Naive thymus-derived CD8-positive, alpha-beta T cell (primary cell): Measurements from ENCODE around the gene PHPT1. TPM values are rescaled to one million over a fixed set of nuclear protein-coding genes. Genes with fewer than 3 reads are reported as not detected.
"Not testable (repeated sequence)": the region's sequence is repeated elsewhere in the genome, so short reads cannot be mapped to it uniquely, and the experiment has no call there.

ENCODE experiments used
- ATAC-seq, 2 donors: fragments of 150-1000 bp; cut with Tn5 transposase in 1 of 2; sonication (Bioruptor Pico), chemical (Tn5 transposase) in 1 of 2; 1 replicate in 1 of 2; 2 replicates in 1 of 2; pipeline ENCODE4 v1.10.0; 2021; ENCODE audit warnings: mild to moderate bottlenecking in 2 of 2, moderate library complexity in 2 of 2
- POLR2A ChIA-PET: fragments of 350-600 bp; sonication (Branson Sonifier 250); formaldehyde crosslinking; loops from one replicate; lab custom pipeline; 2021; ENCODE audit warnings: antibody characterized with exemption; lab: Charles Lee
- DNase-seq, 10 donors: peaks; one replicate each; pipeline versions ENCODE4 v3.0.0 to v3.0.0-alpha.2; 2020 to 2022
- H3K27ac Mint-ChIP-seq, 10 donors: one replicate each; pipeline ENCODE4 v1.8.0; 2020 to 2022; ENCODE audit warnings: mild to moderate bottlenecking in 10 of 10, mixed read lengths in 10 of 10, moderate library complexity in 4 of 10, inconsistent platforms in 1 of 10
- H3K27me3 Mint-ChIP-seq, 5 donors: one replicate each; pipeline ENCODE4 v1.8.0; 2021 to 2022; ENCODE audit warnings: mixed read lengths in 5 of 5
- H3K36me3 Mint-ChIP-seq, 3 donors: one replicate each; pipeline ENCODE4 v1.8.0; 2020 to 2022; ENCODE audit warnings: mixed read lengths in 3 of 3, mild to moderate bottlenecking in 2 of 3, inconsistent platforms in 1 of 3
- H3K4me1 Mint-ChIP-seq, 4 donors: one replicate each; pipeline ENCODE4 v1.8.0; 2021 to 2022; ENCODE audit warnings: mixed read lengths in 4 of 4
- H3K4me3 Mint-ChIP-seq, 10 donors: one replicate each; pipeline ENCODE4 v1.8.0; 2020 to 2022; ENCODE audit warnings: mild to moderate bottlenecking in 10 of 10, mixed read lengths in 10 of 10, moderate library complexity in 6 of 10, inconsistent platforms in 1 of 10
- H3K9me3 Mint-ChIP-seq, 9 donors: one replicate each; pipeline ENCODE4 v1.8.0; 2020 to 2022; ENCODE audit warnings: mixed read lengths in 9 of 9, mild to moderate bottlenecking in 3 of 9, inconsistent platforms in 1 of 9, moderate library complexity in 1 of 9
- polyA plus RNA-seq, 3 donors: library from polyadenylated mRNA; unstranded; fragments of 300-500 nt; fragmentation: Illumina TruSeq; gene quantifications; one replicate each; pipeline ENCODE4 v1.2.3, GENCODE V29; 2021
- total RNA-seq, 8 experiments: library from RNA in 2 of 8; stranded (reverse) in 2 of 8; gene quantifications; one replicate each; pipeline ENCODE4 v1.2.3 and lab custom pipeline; 2021 to 2026

The PHPT1 gene
- total and polyA plus RNA-seq, 5 experiments from 2014 or later, result 25.2 to 98.1 (median 82.6) TPM

GRCh38 chr9:136860933-136861873 lies 12.0 kb downstream of the PHPT1 start:
- H3K4me1 Mint-ChIP-seq, result peaks cover 4 to 22% (median 14%) of the 10 kb centered on the region in 4 donors
- H3K27ac Mint-ChIP-seq, result peak overlapping the region in 1 of 10 donors; percentile 8
- POLR2A ChIA-PET, result interaction anchor here (0.5 to 1.3 kb wide), 6 partner anchors 9 to 267 kb away, joined by 3 to 6 read pairs (median 3); partner anchors contain the start of gene TRAF2
- DNase-seq, result peak in 1 of 10 donors; percentile 55
- H3K9me3 Mint-ChIP-seq, result no peaks in the 10 kb centered on the region
- no peak overlapping the region for H3K4me3 Mint-ChIP-seq
- ATAC-seq, result no peak
- no peaks in the 10 kb centered on the region for H3K27me3 Mint-ChIP-seq
- peaks cover 0 to 26% (median 0%) of the 10 kb centered on the region in 3 donors for H3K36me3 Mint-ChIP-seq

GRCh38 chr9:136861874-136862457 lies 12.8 kb downstream of the PHPT1 start:
- Mint-ChIP-seq H3K9me3 (no peaks in the 10 kb centered on the region), H3K36me3 (peaks cover 0 to 26% (median 0%) of the 10 kb centered on the region in 3 donors), H3K4me3 (no peak overlapping the region), H3K27me3 (no peaks in the 10 kb centered on the region), H3K27ac (no peak overlapping the region), H3K4me1 (peaks cover 4 to 23% (median 14%) of the 10 kb centered on the region in 4 donors)
- DNase-seq (peak in 1 of 10 donors; percentile 32), ATAC-seq (no peak)
- POLR2A ChIA-PET, result no interaction called here

DNA sequence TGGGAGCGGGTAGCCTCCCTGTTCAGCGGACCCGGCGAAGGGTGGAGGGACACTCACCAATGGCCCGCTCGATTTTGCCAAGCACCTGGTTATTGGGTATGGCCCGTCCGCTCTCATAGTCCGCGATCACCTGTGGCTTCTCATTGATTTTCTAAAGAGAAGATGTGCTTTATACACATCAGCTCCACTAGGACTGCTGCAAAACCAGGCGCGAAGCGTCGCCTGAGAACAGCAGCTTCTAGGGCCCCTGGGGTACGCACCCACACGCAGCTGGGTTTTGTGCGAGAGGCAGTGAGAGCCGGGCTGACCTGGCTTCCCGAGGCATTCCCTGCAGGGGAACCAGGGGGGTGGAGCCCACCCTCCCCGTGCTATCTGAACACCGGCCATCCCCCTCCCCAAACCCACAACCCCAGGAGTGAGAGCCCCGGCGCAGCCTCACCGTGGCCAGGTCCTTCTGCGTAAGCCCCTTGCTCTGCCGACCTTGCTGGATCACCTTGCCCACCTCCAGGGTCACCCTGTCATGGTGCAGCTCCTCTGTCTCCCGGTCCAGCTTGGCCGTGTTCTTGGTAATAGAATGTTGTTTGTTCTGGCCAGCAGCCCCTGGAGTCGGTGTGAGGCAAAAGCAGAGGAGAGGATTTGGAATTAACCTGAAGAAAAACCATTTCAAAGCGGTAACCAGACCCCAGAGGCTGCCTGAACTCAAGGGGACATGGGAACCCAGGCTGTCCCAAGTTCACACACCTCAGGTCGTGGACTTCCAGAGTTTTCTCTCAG lies 13.8 kb downstream of the PHPT1 start:
- ATAC-seq (no peak), DNase-seq (peak in 1 of 10 donors; percentile 28)
- no peak overlapping the region for H3K4me3 Mint-ChIP-seq
- POLR2A ChIA-PET, result interaction anchor here (0.6 to 1.1 kb wide), 4 partner anchors 10 to 180 kb away, joined by 3 to 6 read pairs (median 3); partner anchors contain the start of gene TRAF2
- no peaks in the 10 kb centered on the region for H3K9me3 Mint-ChIP-seq
- peak overlapping the region in 1 of 10 donors; percentile 15 for H3K27ac Mint-ChIP-seq
- H3K36me3 Mint-ChIP-seq, result peaks cover 0 to 26% (median 0%) of the 10 kb centered on the region in 3 donors
- H3K4me1 Mint-ChIP-seq, result peaks cover 4 to 31% (median 17%) of the 10 kb centered on the region in 4 donors
- no peaks in the 10 kb centered on the region for H3K27me3 Mint-ChIP-seq

DNA sequence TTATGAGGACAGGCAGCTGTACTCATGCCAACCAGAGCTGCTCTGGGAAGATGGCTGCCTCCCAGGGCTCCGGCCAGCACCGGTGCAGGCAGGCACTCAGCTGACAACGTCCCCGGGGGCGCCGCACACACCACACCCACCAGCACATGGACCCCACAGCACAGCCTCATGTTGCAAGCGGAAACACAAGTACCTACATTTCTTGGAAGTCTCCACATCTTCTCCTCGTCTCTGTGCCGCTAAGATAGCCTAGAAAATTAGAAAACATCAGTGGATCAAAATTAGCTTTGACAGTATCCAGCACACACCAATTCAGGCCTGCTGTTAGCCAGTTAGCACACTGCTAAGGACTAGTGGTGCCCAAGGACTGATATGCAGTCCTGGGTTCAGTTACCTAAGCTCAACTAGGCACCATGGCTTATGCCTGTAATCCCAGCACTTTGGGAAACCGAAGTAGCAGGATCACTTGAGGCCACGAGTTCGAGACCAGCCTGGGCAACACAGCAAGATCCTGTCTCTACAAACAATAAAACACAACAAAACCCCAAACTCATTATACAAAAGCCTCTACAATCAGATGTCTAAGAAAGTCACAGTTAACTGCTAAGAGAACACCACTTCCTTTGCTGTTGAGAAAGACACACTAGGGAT lies 14.5 kb downstream of the PHPT1 start:
- ATAC-seq (no peak), DNase-seq (peak in 1 of 10 donors; percentile 4)
- Mint-ChIP-seq H3K4me1 (peaks cover 4 to 32% (median 17%) of the 10 kb centered on the region in 4 donors), H3K36me3 (peaks cover 0 to 26% (median 0%) of the 10 kb centered on the region in 3 donors), H3K27ac (peak overlapping the region in 5 of 10 donors; percentile 26 to 87 (median 55)), H3K27me3 (no peaks in the 10 kb centered on the region), H3K4me3 (peak overlapping the region in 6 of 10 donors; percentile 5 to 53 (median 42)), H3K9me3 (no peaks in the 10 kb centered on the region)
- POLR2A ChIA-PET, result interaction anchor here (0.8 to 1.1 kb wide), 2 partner anchors 14 to 23 kb away, joined by 3 read pairs; partner anchors contain the start of gene TRAF2

- POLR2A ChIA-PET, result interaction anchor here (0.8 to 2.3 kb wide), 3 partner anchors 13 to 18 kb away, joined by 3 to 8 read pairs (median 5); no protein-coding TSS in a partner anchor
- Mint-ChIP-seq H3K27ac (peak overlapping the region; percentile 63 to 93 (median 80)), H3K36me3 (peaks cover 0 to 26% (median 0%) of the 10 kb centered on the region in 3 donors), H3K27me3 (no peaks in the 10 kb centered on the region), H3K9me3 (no peaks in the 10 kb centered on the region), H3K4me1 (peaks cover 4 to 32% (median 17%) of the 10 kb centered on the region in 4 donors), H3K4me3 (peak overlapping the region; percentile 67 to 92 (median 82))
- no peak for ATAC-seq
- DNase-seq, result peak in 1 of 10 donors; percentile 57
Measured at GRCh38 chr9:136865041-136865767, 16.0 kb downstream of the PHPT1 start.

DNA sequence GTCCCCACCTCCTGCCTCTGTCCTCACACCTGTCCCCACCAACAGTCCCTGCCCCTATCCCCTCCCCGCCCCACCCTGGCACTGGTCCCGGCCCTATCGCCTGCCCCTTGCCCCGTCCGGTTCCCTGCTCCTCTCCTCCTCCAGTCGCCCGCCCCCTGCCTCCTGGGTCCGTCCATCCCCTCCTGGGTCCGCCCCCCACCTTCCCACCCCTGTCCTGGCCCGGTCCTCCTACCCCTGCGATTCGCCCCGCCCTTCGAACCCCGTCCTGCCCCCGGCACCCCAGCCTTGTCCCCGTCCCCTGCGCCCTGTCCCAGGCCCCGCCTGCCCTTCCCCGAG lies 16.5 kb downstream of the PHPT1 start:
- ATAC-seq, result peak in 1 of 2 donors; percentile 5
- Mint-ChIP-seq H3K9me3 (no peaks in the 10 kb centered on the region), H3K4me1 (peaks cover 4 to 31% (median 17%) of the 10 kb centered on the region in 4 donors), H3K4me3 (peak overlapping the region; percentile 67 to 92 (median 82)), H3K36me3 (peaks cover 0 to 23% (median 0%) of the 10 kb centered on the region in 3 donors), H3K27ac (peak overlapping the region in 9 of 10 donors; percentile 63 to 95 (median 90)), H3K27me3 (no peaks in the 10 kb centered on the region)
- POLR2A ChIA-PET, result interaction anchor here (0.6 to 2.3 kb wide), 10 partner anchors 16 to 264 kb away, joined by 3 to 8 read pairs (median 3); partner anchors contain the start of gene FBXW5
- no peak for DNase-seq

GRCh38 chr9:136866898-136867421 lies 17.8 kb downstream of the PHPT1 start:
- POLR2A ChIA-PET, result interaction anchor here (0.6 to 1.5 kb wide), 5 partner anchors 17 to 126 kb away, joined by 3 to 4 read pairs (median 3); partner anchors contain the start of genes FBXW5 and RABL6
- peaks cover 0 to 20% (median 0%) of the 10 kb centered on the region in 3 donors for H3K36me3 Mint-ChIP-seq
- not testable (repeated sequence) for DNase-seq, H3K27me3 Mint-ChIP-seq, H3K9me3 Mint-ChIP-seq, ATAC-seq
- peaks cover 4 to 31% (median 17%) of the 10 kb centered on the region in 4 donors for H3K4me1 Mint-ChIP-seq
- peak overlapping the region; percentile 26 to 93 (median 71) for H3K27ac Mint-ChIP-seq
- peak overlapping the region in 9 of 10 donors; percentile 75 to 88 (median 77) for H3K4me3 Mint-ChIP-seq

DNA sequence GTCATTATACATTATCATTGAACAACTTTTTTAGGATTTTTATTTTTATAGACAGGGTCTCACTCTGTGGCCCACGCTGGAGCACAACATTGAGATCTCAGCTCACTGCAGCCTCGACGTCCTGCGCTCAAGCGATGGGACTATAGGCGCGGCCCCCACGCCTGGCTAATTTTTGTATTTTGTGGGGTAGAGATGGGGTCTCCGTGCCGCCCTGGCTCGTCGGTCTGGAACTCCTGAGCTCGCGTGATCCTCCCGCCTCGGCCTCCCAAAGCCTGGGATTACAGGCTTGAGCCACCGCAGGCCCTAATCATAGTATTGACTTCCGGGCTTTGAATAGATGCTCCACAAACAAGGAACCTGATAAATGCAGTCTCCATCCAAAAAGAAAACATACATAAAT lies 18.3 kb downstream of the PHPT1 start:
- peak overlapping the region in 6 of 10 donors; percentile 26 to 81 (median 74) for H3K27ac Mint-ChIP-seq
- POLR2A ChIA-PET, result interaction anchor here (0.6 to 1.5 kb wide), 3 partner anchors 16 to 77 kb away, joined by 3 to 4 read pairs (median 3); partner anchors contain the start of gene RABL6
- H3K4me3 Mint-ChIP-seq, result peak overlapping the region; percentile 51 to 88 (median 76)

DNA sequence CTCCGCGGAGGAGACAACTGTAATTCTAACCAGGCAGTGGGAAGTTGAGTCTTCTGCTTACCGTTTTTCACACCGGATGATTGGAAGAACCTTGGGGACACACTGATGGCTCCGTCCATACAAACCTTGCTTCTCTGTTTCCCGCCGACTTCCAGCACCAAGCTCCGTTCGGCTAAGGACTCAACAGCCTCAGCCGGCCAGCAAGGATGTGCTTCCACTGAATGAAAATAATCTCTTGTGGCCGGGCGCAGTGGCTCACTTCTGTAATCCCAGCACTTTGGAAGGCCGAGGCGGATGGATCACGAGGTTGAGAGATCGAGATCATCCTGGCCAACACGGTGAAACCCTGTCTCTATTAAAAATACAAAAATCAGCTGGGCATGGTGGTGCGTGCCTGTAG lies 18.7 kb downstream of the PHPT1 start:
- POLR2A ChIA-PET, result interaction anchor here (0.9 to 1.5 kb wide), 2 partner anchors 60 to 76 kb away, joined by 3 to 4 read pairs; partner anchors contain the start of gene RABL6
- Mint-ChIP-seq H3K36me3 (peaks cover 0 to 12% (median 0%) of the 10 kb centered on the region in 3 donors), H3K27ac (peak overlapping the region in 6 of 10 donors; percentile 46 to 81 (median 74)), H3K9me3 (no peaks in the 10 kb centered on the region), H3K27me3 (no peaks in the 10 kb centered on the region), H3K4me3 (peak overlapping the region in 9 of 10 donors; percentile 61 to 88 (median 76)), H3K4me1 (peaks cover 4 to 31% (median 14%) of the 10 kb centered on the region in 4 donors)
- ATAC-seq (no peak), DNase-seq (no peak)

More for the DNA sequence above, 18.3 kb downstream of the PHPT1 start:
- Mint-ChIP-seq H3K9me3 (no peaks in the 10 kb centered on the region), H3K36me3 (peaks cover 0 to 17% (median 0%) of the 10 kb centered on the region in 3 donors), H3K4me1 (peaks cover 4 to 31% (median 14%) of the 10 kb centered on the region in 4 donors), H3K27me3 (no peaks in the 10 kb centered on the region)
- ATAC-seq (no peak), DNase-seq (no peak)

DNA sequence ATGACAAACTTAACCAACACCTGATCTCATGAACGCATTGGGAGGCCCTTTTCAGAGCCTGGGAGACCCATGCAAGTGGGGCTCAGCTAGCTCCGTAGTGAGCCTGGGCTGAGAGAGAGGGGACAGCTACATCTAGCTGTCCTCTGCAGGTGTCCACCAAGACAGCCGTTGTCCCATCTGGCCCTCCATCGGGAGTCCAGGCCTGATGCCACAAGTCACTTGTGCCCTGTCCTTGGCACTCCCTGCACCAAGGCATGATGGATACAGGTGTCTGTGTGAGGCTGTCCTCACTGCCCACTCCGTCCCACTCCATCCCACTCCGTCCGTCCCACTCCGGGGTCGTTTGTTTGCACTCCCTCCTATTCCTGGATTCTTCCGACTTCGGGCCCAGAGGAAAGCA lies 19.4 kb downstream of the PHPT1 start:
- POLR2A ChIA-PET, result no interaction called here

More for the DNA sequence above, 19.4 kb downstream of the PHPT1 start:
- no peak for ATAC-seq
- no peaks in the 10 kb centered on the region for H3K9me3 Mint-ChIP-seq
- no peaks in the 10 kb centered on the region for H3K27me3 Mint-ChIP-seq
- H3K4me3 Mint-ChIP-seq, result peak overlapping the region in 7 of 10 donors; percentile 50 to 88 (median 73)
- peaks cover 0 to 5% (median 0%) of the 10 kb centered on the region in 3 donors for H3K36me3 Mint-ChIP-seq
- peak overlapping the region in 6 of 10 donors; percentile 3 to 85 (median 54) for H3K27ac Mint-ChIP-seq
- peaks cover 4 to 31% (median 13%) of the 10 kb centered on the region in 4 donors for H3K4me1 Mint-ChIP-seq
- no peak for DNase-seq
